GM10248 (cell line): ENCODE measurements around the gene OPN1SW.

Experiments
- CTCF ChIA-PET: fragments of 300-600 bp; sonication (Branson Sonifier 250); formaldehyde crosslinking; extraction: SDS; loops from one replicate; lab custom pipeline; 2021; ENCODE audit warnings: antibody characterized with exemption; lab: Yijun Ruan, JAX
- POLR2A ChIA-PET: fragments of 350-650 bp; sonication (Branson Sonifier 250); formaldehyde crosslinking; extraction: SDS; loops from one replicate; lab custom pipeline; 2020; ENCODE audit warnings: antibody characterized with exemption; lab: Yijun Ruan, JAX
- DNase-seq: peaks from one replicate; pipeline ENCODE4 v3.0.0; 2012; ENCODE audit errors: extremely low spot score
- TF ChIP-seq, protein P1 (sequence below): IDR thresholded peaks from 2 replicates; pipeline ENCODE4 v1.5.1; 2012; ENCODE audit warnings: mild to moderate bottlenecking, low read depth; ENCODE audit errors: extremely low read depth, missing control alignments, control extremely low read depth

OPN1SW gene

DNA sequence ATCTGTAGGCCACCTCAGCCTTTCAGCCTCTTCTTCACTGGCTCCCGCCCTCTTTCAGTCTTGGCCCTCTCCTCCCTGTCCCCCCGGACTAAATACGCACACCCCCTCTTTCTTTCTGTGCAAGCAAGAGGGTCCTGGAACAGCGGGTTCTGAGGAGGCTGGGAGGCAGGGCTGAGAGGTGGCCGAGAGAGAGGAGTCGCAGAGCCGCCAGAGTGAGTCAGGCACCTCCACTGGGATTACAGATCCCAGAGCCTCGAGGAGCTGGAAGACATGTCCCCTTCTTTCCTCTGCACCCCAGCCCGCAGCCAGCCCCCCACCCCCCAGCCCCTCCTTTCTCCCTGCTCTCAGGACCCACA, 16.4 kb upstream of the OPN1SW start:
- TF ChIP-seq, protein P1, sequence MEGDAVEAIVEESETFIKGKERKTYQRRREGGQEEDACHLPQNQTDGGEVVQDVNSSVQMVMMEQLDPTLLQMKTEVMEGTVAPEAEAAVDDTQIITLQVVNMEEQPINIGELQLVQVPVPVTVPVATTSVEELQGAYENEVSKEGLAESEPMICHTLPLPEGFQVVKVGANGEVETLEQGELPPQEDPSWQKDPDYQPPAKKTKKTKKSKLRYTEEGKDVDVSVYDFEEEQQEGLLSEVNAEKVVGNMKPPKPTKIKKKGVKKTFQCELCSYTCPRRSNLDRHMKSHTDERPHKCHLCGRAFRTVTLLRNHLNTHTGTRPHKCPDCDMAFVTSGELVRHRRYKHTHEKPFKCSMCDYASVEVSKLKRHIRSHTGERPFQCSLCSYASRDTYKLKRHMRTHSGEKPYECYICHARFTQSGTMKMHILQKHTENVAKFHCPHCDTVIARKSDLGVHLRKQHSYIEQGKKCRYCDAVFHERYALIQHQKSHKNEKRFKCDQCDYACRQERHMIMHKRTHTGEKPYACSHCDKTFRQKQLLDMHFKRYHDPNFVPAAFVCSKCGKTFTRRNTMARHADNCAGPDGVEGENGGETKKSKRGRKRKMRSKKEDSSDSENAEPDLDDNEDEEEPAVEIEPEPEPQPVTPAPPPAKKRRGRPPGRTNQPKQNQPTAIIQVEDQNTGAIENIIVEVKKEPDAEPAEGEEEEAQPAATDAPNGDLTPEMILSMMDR: no peak
- DNase-seq: no peak
- ChIA-PET CTCF (interaction anchor here (1.2 kb wide), 1 partner anchor 92 kb away, joined by 9 read pairs; no protein-coding TSS in a partner anchor), POLR2A (no interaction called here)

GRCh38 chr7:128791121-128791971, 15.8 kb upstream of the OPN1SW start, which contains the start of gene CCDC136:
CCDC136 (plus strand) TSS chr7:128791968; CDS start chr7:128792412, 444 bp downstream.
- CTCF ChIA-PET: no interaction called here
- TF ChIP-seq, protein P1: no peak
- POLR2A ChIA-PET: no interaction called here
- DNase-seq: peak; percentile 92

DNA sequence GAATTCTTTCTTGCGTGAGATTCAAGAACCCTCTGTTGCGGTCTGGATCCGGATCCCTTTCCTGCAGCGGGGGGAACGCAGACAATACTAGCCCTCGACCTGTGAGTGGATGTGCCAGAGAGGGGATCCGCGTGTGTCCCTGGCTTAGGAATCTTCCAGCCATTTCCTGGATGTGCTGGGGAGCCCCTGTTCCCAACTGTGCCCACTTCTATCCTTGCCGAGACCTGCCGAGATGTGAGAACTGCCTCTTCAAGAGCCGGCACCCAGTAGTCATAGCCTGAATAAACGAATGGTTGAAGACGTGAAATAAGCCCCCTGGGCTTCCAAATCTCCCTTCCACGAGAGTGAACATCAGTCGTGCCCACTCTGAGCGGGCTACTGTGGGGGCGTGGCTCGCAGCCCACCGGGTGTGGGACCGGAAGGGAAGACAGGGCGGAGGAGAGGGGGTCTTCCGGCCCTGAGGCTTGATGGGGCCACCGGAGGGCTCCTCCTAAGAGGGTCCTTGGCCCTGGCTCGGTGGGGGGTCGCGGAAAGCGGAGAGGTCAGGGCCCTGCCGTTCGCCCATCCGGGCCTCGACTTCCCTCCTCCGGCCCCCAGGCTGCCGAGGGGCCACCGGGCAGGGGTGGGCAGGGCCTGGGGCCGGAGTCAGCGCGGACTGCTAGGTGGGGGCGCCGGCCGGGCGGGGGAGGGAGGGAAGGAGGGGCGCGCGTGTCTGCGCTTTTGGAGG, 14.9 kb upstream of the OPN1SW start:
- TF ChIP-seq, protein P1: no peak
- CTCF ChIA-PET: no interaction called here
- no peak for DNase-seq
- POLR2A ChIA-PET: no interaction called here

- no peak for DNase-seq
- TF ChIP-seq, protein P1: no peak
- POLR2A ChIA-PET: interaction anchor here (0.6 kb wide), 1 partner anchor 310 kb away, joined by 3 read pairs; no protein-coding TSS in a partner anchor
- CTCF ChIA-PET: no interaction called here
Observed at GRCh38 chr7:128788446-128789412, 13.1 kb upstream of the OPN1SW start.

GRCh38 chr7:128785738-128786137, 10.1 kb upstream of the OPN1SW start:
- TF ChIP-seq, protein P1: no peak
- ChIA-PET POLR2A (no interaction called here), CTCF (interaction anchor here (1.1 to 2.1 kb wide), 5 partner anchors 11 to 98 kb away, joined by 3 to 7 read pairs (median 5); no protein-coding TSS in a partner anchor)
- no peak for DNase-seq
